Tongue (tissue), 2 donors: Measurements from ENCODE around the gene AMN. TPM values are rescaled to one million over a fixed set of nuclear protein-coding genes. Genes with fewer than 3 reads are reported as not detected.
A peak's percentile ranks its signal among the peaks of the same experiment; 100 is the strongest.
"Not testable (repeated sequence)": the region's sequence is repeated elsewhere in the genome, so short reads cannot be mapped to it uniquely, and the experiment has no call there.

ENCODE experiments used
- DNase-seq: peaks from one replicate; pipeline ENCODE4 v3.0.0-alpha.2; 2015
- total RNA-seq: library from RNA; depleted of rRNA; stranded (reverse); fragments of >200 nt; gene quantifications from one replicate; pipeline ENCODE4 v1.2.3, GENCODE V29; 2014

Gene AMN
- 2.1 TPM for total RNA-seq

- DNase-seq: no peak
These were observed at the start of gene AMN for GRCh38 chr14:102922490-102923200. Gene AMN, plus strand, starts transcription at chr14:102922663. Its CDS starts 26 bp downstream, at chr14:102922689.

GRCh38 chr14:102873131-102873530, 49.3 kb upstream of the AMN start:
- no peak for DNase-seq

- no peak for DNase-seq
These were observed 48.9 kb upstream of the AMN start for GRCh38 chr14:102873546-102874061.

GRCh38 chr14:102875652-102876051, 46.8 kb upstream of the AMN start:
- DNase-seq: no peak

GRCh38 chr14:102877511-102877910, 45.0 kb upstream of the AMN start:
- not testable (repeated sequence) for DNase-seq

GRCh38 chr14:102878174-102878969, 44.1 kb upstream of the AMN start:
- no peak for DNase-seq

- no peak for DNase-seq
These were observed 43.4 kb upstream of the AMN start for GRCh38 chr14:102878970-102879460.

- peak; percentile 90 for DNase-seq
These were observed 40.1 kb upstream of the AMN start for GRCh38 chr14:102882226-102882906.

- DNase-seq: no peak
These were observed 39.3 kb upstream of the AMN start for GRCh38 chr14:102883089-102883541.

GRCh38 chr14:102883554-102883953, 38.9 kb upstream of the AMN start:
- no peak for DNase-seq

- no peak for DNase-seq
These were observed 36.6 kb upstream of the AMN start for GRCh38 chr14:102885737-102886447.

- DNase-seq: no peak
These were observed 33.7 kb upstream of the AMN start for GRCh38 chr14:102888748-102889147.

GRCh38 chr14:102889615-102890014, 32.8 kb upstream of the AMN start:
- no peak for DNase-seq

GRCh38 chr14:102891111-102891510, 31.4 kb upstream of the AMN start:
- no peak for DNase-seq

GRCh38 chr14:102891556-102891955, 30.9 kb upstream of the AMN start:
- no peak for DNase-seq

- DNase-seq: no peak
These were observed 29.8 kb upstream of the AMN start for GRCh38 chr14:102892651-102893050.

GRCh38 chr14:102893452-102893851, 29.0 kb upstream of the AMN start:
- DNase-seq: peak; percentile 74

- not testable (repeated sequence) for DNase-seq
These were observed 25.7 kb upstream of the AMN start for GRCh38 chr14:102896735-102897134.

- DNase-seq: no peak
These were observed 25.0 kb upstream of the AMN start for GRCh38 chr14:102897299-102898027.

- no peak for DNase-seq
These were observed 24.2 kb upstream of the AMN start for GRCh38 chr14:102898298-102898697.
